ENCODE measurements around the gene CACNG5. TPM values are rescaled to one million over a fixed set of nuclear protein-coding genes. Genes with fewer than 3 reads are reported as not detected.

Gene CACNG5
- total and polyA plus RNA-seq, 7 donors = 1.1 TPM; not detected in 6

DNA sequence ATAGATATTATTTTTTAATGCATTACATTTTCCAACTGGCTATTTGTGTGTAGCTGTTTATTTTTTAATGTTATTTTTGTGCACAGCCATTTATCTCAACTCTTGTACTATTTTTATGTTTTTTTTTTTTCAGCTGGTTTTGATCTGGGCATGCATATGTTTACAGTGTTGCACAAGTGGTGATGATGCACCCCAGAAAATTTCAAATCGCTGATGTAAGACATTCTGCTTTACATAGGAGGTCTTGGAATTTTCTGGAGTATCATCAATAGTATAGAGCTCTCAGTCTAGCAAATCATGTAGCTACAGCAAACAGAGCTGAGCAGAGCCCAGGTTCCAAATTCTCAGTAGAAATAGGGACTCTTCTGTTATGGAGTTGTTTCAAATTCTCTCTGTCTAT is 30.2 kb downstream of the CACNG5 start:
- Histone ChIP-seq H3K4me1 (no peaks in the 10 kb centered on the region), H3K36me3 (no peaks in the 10 kb centered on the region), H3K9me3 (peaks cover 0 to 4% (median 2%) of the 10 kb centered on the region in 4 donors), H3K27me3 (no peaks in the 10 kb centered on the region), H3K27ac (no peak overlapping the region), H3K4me3 (no peak overlapping the region)
- TF ChIP-seq EP300 (IDR thresholded peaks at IDR 0.05) (no peak), POLR2AphosphoS5 (IDR thresholded peaks at IDR 0.05) (no peak), POLR2A (IDR thresholded peaks at IDR 0.05) (no peak)
- TF ChIP-seq, protein P1, sequence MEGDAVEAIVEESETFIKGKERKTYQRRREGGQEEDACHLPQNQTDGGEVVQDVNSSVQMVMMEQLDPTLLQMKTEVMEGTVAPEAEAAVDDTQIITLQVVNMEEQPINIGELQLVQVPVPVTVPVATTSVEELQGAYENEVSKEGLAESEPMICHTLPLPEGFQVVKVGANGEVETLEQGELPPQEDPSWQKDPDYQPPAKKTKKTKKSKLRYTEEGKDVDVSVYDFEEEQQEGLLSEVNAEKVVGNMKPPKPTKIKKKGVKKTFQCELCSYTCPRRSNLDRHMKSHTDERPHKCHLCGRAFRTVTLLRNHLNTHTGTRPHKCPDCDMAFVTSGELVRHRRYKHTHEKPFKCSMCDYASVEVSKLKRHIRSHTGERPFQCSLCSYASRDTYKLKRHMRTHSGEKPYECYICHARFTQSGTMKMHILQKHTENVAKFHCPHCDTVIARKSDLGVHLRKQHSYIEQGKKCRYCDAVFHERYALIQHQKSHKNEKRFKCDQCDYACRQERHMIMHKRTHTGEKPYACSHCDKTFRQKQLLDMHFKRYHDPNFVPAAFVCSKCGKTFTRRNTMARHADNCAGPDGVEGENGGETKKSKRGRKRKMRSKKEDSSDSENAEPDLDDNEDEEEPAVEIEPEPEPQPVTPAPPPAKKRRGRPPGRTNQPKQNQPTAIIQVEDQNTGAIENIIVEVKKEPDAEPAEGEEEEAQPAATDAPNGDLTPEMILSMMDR (IDR thresholded peaks at IDR 0.05) = no peak
- 85 to 87% methylated on average over 1 of the region's 1 CpG for WGBS, 2 donors
- intact Hi-C loops (cut with DNase I) = no loop called here
- no peak for DNase-seq

DNA sequence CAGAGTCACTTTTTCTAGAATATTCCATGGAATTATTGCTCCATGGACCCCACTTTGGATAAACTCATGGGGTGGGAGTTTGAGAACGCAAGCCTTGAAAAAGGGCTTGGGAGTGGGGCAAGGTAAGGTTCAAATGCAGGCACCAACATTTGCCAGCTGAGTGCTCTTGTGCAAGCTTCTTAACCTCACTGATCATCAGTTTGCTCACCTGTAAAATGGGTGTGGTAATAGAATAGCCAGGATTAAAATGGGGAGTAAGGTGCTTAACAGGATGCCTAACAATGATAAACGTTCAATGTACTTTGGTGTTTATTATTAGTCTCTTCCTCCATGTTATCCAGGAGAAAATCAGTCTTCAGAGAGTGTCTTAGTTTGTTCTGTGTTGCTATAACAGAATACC is 39.0 kb downstream of the CACNG5 start:
- H3K36me3 ChIP-seq = no peaks in the 10 kb centered on the region
- intact Hi-C loops (cut with DNase I) = no loop called here
- no peak overlapping the region for H3K4me3 ChIP-seq
- no peaks in the 10 kb centered on the region for H3K4me1 ChIP-seq
- no peak overlapping the region for H3K27ac ChIP-seq
- no peak for DNase-seq
- no peaks in the 10 kb centered on the region for H3K9me3 ChIP-seq
- no peak for TF ChIP-seq POLR2A (IDR thresholded peaks at IDR 0.05)
- no peak for TF ChIP-seq POLR2AphosphoS5 (IDR thresholded peaks at IDR 0.05)
- no peak for TF ChIP-seq EP300 (IDR thresholded peaks at IDR 0.05)
- TF ChIP-seq, protein P1 (IDR thresholded peaks at IDR 0.05) = no peak
- H3K27me3 ChIP-seq = no peaks in the 10 kb centered on the region
- WGBS, 2 donors = 62 to 79% methylated on average over 2 of the region's 2 CpGs

DNA sequence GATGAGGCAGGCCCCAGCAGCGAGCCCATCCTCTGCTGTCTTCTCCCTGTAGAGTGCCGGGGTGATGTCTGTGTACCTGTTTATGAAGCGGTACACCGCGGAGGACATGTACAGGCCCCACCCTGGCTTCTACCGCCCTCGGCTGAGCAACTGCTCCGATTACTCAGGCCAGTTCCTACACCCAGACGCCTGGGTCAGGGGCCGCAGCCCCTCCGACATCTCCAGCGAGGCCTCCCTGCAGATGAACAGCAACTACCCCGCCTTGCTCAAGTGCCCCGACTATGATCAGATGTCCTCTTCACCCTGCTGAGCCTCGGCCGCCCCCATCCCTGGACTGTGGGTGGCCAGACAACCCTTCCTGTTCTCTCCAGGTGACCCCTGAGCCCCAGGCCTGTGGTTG is 50.0 kb downstream of the CACNG5 start:
- intact Hi-C loops (cut with DNase I) = no loop called here
- Histone ChIP-seq H3K4me3 (no peak overlapping the region), H3K27ac (no peak overlapping the region), H3K36me3 (no peaks in the 10 kb centered on the region), H3K9me3 (peaks cover 0 to 3% (median 0%) of the 10 kb centered on the region in 4 donors), H3K4me1 (no peaks in the 10 kb centered on the region), H3K27me3 (no peaks in the 10 kb centered on the region)
- no peak for DNase-seq
- WGBS, 2 donors = 91 to 96% methylated on average over 16 of the region's 16 CpGs
- no peak for TF ChIP-seq POLR2A (IDR thresholded peaks at IDR 0.05)
- TF ChIP-seq, protein P1 (IDR thresholded peaks at IDR 0.05) = no peak
- TF ChIP-seq EP300 (IDR thresholded peaks at IDR 0.05) = no peak
- no peak for TF ChIP-seq POLR2AphosphoS5 (IDR thresholded peaks at IDR 0.05)

DNA sequence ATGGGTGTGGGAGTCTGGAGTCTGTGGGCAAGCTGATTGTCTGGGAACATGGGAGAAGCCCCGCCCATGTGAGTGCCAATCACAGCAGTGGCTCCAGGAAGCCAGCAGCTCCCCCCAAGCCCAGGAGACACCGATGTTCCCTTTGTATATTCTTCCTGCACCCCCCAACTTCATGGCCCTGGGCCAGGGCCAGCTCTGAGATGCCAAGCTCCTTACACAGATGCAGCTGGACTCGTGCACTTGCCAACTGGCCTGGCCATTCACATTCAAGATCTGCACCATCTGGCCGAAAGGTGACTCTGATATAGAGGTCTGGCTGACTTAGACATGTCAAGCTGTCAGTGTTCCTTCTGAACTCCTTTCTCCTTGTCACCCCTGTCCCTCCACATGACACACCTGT is 50.5 kb downstream of the CACNG5 start:
- no peaks in the 10 kb centered on the region for H3K27me3 ChIP-seq
- WGBS, 2 donors = 65 to 71% methylated on average over 4 of the region's 4 CpGs
- no peaks in the 10 kb centered on the region for H3K9me3 ChIP-seq
- H3K4me1 ChIP-seq = no peaks in the 10 kb centered on the region
- H3K36me3 ChIP-seq = no peaks in the 10 kb centered on the region
- H3K27ac ChIP-seq = no peak overlapping the region
- no peak overlapping the region for H3K4me3 ChIP-seq
- TF ChIP-seq POLR2AphosphoS5 (IDR thresholded peaks at IDR 0.05) (no peak), EP300 (IDR thresholded peaks at IDR 0.05) (no peak), POLR2A (IDR thresholded peaks at IDR 0.05) (no peak)
- TF ChIP-seq, protein P1 (IDR thresholded peaks at IDR 0.05) = no peak
- no peak for DNase-seq
- intact Hi-C loops (cut with DNase I) = no loop called here

Data from sigmoid colon (tissue), 7 donors.